Neural cell (in vitro differentiated cells): ENCODE measurements around the gene UBL4A.

Experiments used
- EP300 ChIP-seq: fragments of 450-650 bp; conservative IDR thresholded peaks from 2 replicates; pipeline ENCODE4 v1.6.1; 2014; ENCODE audit warnings: antibody characterized with exemption, mild to moderate bottlenecking, moderate library complexity; ENCODE audit not compliant: poor library complexity, severe bottlenecking
- EZH2 ChIP-seq: fragments of 200-600, 300-800 bp; shearing (Covaris generic), sonication (generic); IDR thresholded peaks from 2 replicates; pipeline ENCODE4 v1.6.1; 2014; ENCODE audit warnings: antibody characterized with exemption, low read length, borderline replicate concordance, mild to moderate bottlenecking; ENCODE audit not compliant: insufficient read depth, poor library complexity, severe bottlenecking
- POLR2AphosphoS5 ChIP-seq: IDR thresholded peaks from 2 replicates; pipeline ENCODE4 v1.6.1; 2012
- SMC3 ChIP-seq: fragments of 450-650 bp; conservative IDR thresholded peaks from 2 replicates; pipeline ENCODE4 v1.6.1; 2014; ENCODE audit warnings: antibody characterized with exemption, mild to moderate bottlenecking, moderate library complexity; ENCODE audit not compliant: poor library complexity
- TAF1 ChIP-seq: IDR thresholded peaks from 2 replicates; pipeline ENCODE4 v1.6.1; 2012; ENCODE audit warnings: low read depth
- TF ChIP-seq, protein P1 (sequence below): fragments of 450-650 bp; IDR thresholded peaks from 2 replicates; pipeline ENCODE4 v1.5.1; 2014; ENCODE audit warnings: antibody characterized with exemption, mild to moderate bottlenecking, moderate library complexity; ENCODE audit not compliant: poor library complexity, severe bottlenecking
- TF ChIP-seq, protein P2 (sequence below): IDR thresholded peaks from 2 replicates; pipeline ENCODE4 v1.6.1; 2012; ENCODE audit warnings: borderline replicate concordance

DNA sequence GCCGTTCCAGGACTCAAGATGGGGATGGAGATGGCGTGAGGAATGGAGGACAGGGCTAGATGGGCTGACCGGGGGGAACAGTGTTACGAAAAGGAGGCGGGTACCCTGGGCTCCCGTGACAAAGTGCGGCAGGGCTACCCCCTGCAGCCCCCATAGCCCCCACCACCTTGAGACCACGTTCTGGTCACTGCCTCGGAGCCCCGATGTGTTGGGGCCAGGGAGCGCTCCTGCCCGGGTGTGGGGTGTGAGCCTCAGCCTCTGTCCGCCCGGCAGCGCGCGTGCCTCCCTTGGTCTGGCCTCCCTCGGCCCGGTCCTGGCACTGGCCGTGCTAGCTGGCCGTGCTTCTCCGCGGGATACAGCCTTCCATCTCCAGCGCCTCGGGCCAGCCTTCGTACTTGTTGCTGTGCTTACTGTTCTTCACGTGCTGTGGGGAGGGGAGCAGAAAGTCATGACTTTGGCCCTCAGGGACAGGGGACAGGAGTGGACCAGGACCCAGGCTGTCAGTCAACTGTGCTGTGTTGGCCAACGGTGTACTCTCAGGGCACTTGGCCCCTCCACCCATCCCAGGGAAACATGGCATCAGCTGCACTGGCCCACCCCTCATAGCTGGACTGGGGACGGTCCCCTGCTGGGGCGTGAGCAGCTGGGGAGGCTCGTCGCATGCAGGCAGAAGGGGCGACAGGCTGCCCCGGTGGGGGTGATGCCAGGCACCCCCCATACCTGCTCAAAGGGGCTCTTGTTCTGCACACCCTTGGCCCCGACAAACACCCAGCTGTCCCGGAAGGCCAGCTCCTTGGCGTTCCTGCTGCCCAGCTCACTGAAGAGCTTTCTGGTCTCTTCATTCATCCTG lies 20.3 kb upstream of the UBL4A start:
- TF ChIP-seq TAF1 (no peak), EP300 (no peak), EZH2 (no peak), SMC3 (no peak), POLR2AphosphoS5 (no peak)
- TF ChIP-seq, protein P1, sequence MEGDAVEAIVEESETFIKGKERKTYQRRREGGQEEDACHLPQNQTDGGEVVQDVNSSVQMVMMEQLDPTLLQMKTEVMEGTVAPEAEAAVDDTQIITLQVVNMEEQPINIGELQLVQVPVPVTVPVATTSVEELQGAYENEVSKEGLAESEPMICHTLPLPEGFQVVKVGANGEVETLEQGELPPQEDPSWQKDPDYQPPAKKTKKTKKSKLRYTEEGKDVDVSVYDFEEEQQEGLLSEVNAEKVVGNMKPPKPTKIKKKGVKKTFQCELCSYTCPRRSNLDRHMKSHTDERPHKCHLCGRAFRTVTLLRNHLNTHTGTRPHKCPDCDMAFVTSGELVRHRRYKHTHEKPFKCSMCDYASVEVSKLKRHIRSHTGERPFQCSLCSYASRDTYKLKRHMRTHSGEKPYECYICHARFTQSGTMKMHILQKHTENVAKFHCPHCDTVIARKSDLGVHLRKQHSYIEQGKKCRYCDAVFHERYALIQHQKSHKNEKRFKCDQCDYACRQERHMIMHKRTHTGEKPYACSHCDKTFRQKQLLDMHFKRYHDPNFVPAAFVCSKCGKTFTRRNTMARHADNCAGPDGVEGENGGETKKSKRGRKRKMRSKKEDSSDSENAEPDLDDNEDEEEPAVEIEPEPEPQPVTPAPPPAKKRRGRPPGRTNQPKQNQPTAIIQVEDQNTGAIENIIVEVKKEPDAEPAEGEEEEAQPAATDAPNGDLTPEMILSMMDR = no peak
- TF ChIP-seq, protein P2, sequence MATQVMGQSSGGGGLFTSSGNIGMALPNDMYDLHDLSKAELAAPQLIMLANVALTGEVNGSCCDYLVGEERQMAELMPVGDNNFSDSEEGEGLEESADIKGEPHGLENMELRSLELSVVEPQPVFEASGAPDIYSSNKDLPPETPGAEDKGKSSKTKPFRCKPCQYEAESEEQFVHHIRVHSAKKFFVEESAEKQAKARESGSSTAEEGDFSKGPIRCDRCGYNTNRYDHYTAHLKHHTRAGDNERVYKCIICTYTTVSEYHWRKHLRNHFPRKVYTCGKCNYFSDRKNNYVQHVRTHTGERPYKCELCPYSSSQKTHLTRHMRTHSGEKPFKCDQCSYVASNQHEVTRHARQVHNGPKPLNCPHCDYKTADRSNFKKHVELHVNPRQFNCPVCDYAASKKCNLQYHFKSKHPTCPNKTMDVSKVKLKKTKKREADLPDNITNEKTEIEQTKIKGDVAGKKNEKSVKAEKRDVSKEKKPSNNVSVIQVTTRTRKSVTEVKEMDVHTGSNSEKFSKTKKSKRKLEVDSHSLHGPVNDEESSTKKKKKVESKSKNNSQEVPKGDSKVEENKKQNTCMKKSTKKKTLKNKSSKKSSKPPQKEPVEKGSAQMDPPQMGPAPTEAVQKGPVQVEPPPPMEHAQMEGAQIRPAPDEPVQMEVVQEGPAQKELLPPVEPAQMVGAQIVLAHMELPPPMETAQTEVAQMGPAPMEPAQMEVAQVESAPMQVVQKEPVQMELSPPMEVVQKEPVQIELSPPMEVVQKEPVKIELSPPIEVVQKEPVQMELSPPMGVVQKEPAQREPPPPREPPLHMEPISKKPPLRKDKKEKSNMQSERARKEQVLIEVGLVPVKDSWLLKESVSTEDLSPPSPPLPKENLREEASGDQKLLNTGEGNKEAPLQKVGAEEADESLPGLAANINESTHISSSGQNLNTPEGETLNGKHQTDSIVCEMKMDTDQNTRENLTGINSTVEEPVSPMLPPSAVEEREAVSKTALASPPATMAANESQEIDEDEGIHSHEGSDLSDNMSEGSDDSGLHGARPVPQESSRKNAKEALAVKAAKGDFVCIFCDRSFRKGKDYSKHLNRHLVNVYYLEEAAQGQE = no peak
